ENCODE data around the gene TBX6. TPM values are rescaled to one million over a fixed set of nuclear protein-coding genes. Genes with fewer than 3 reads are reported as not detected.

TBX6 gene
- total RNA-seq, 1 experiment from 2014 or later: 1.4 TPM

DNA sequence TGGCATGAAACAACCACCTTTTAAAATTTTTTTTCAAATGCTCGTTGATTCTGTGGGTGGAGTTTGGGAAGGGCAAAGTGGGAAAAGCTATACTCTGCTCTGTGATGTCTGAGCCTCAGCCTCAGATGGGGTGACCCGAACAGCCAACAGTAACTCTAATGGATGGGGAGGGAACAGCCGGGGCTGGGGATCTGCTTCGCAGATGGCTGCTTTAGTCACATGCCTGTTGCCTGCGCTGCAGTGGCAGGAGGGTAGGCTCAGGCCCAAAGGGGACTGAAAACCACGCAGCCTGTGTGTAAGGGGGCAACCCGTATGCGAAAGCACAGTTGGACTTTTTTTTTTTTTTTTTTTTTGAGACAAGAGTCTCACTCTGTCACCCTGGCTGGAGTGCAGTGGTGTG is 46.2 kb upstream of the TBX6 start:
- Histone ChIP-seq H3K4me3 (replicated peaks in 1 of 2; ENCODE audit: low read depth in 1 of 2, low read length in 2 of 2) (no peak overlapping the region), H3K79me2 (ENCODE audit: insufficient read depth, low read length) (no peaks in the 10 kb centered on the region), H3K9ac (ENCODE audit: low read length) (no peak overlapping the region), H3K4me2 (ENCODE audit: low read length) (no peak overlapping the region), H3K36me3 (ENCODE audit: control insufficient read depth in 1 of 2, insufficient read depth in 2 of 2, low read length in 2 of 2) (no peaks in the 10 kb centered on the region), H3K4me1 (ENCODE audit: control insufficient read depth in 1 of 2, insufficient read depth in 2 of 2, low read length in 2 of 2) (no peaks in the 10 kb centered on the region), H4K20me1 (ENCODE audit: insufficient read depth) (no peaks in the 10 kb centered on the region), H3K9me2 (ENCODE audit: insufficient read depth) (no peaks in the 10 kb centered on the region), H3K27me3 (ENCODE audit: insufficient read depth, low read length) (no peaks in the 10 kb centered on the region), H3K9me3 (ENCODE audit: control insufficient read depth in 1 of 2, insufficient read depth in 1 of 2, low read depth in 1 of 2, low read length in 2 of 2) (no peaks in the 10 kb centered on the region), H2AFZ (ENCODE audit: low read depth, low read length, poor library complexity, severe bottlenecking) (no peak overlapping the region), H3K27ac (ENCODE audit: low read depth, low read length) (no peak overlapping the region)
- intact Hi-C loops (cut with micrococcal nuclease): no loop called here
- ChIA-PET CTCF (no interaction called here), POLR2A (no interaction called here), RAD21 (ENCODE audit: low non-redundant PET in 1 of 2, low total read pairs in 2 of 2, uncharacterized antibody in 2 of 2, unreplicated experiment in 2 of 2) (no interaction called here)
- no peak for ATAC-seq
- no peak for DNase-seq (ENCODE audit: low read depth, low spot score)
- TF ChIP-seq EZH2phosphoT487 (IDR thresholded peaks at IDR 0.05; ENCODE audit: borderline replicate concordance) (no peak), POLR2AphosphoS5 (IDR thresholded peaks at IDR 0.05; ENCODE audit: low read depth, low read length) (no peak), EZH2 (IDR thresholded peaks at IDR 0.05) (no peak), EGR1 (IDR thresholded peaks at IDR 0.05; ENCODE audit: low read depth) (no peak), CBX3 (IDR thresholded peaks at IDR 0.05; ENCODE audit: low read depth) (no peak), ELF1 (IDR thresholded peaks at IDR 0.05; ENCODE audit: borderline replicate concordance, low read depth) (no peak), ZNF274 (IDR thresholded peaks at IDR 0.05; ENCODE audit: low read depth, low read length) (no peak), ZFX (IDR thresholded peaks at IDR 0.05) (no peak), SP1 (IDR thresholded peaks at IDR 0.05; ENCODE audit: low read depth) (no peak), POLR2A (IDR thresholded peaks at IDR 0.05; ENCODE audit: borderline replicate concordance, extremely low read depth, insufficient read depth, insufficient read length) (no peak), SRF (IDR thresholded peaks at IDR 0.05; ENCODE audit: low read depth) (no peak), TCF7L2 (IDR thresholded peaks at IDR 0.05; ENCODE audit: borderline replicate concordance, extremely low read depth, insufficient read depth, insufficient read length) (no peak), YY1 (IDR thresholded peaks at IDR 0.05; ENCODE audit: extremely low read depth, insufficient replicate concordance, low read depth, low read length) (no peak)
- TF ChIP-seq, protein P1, sequence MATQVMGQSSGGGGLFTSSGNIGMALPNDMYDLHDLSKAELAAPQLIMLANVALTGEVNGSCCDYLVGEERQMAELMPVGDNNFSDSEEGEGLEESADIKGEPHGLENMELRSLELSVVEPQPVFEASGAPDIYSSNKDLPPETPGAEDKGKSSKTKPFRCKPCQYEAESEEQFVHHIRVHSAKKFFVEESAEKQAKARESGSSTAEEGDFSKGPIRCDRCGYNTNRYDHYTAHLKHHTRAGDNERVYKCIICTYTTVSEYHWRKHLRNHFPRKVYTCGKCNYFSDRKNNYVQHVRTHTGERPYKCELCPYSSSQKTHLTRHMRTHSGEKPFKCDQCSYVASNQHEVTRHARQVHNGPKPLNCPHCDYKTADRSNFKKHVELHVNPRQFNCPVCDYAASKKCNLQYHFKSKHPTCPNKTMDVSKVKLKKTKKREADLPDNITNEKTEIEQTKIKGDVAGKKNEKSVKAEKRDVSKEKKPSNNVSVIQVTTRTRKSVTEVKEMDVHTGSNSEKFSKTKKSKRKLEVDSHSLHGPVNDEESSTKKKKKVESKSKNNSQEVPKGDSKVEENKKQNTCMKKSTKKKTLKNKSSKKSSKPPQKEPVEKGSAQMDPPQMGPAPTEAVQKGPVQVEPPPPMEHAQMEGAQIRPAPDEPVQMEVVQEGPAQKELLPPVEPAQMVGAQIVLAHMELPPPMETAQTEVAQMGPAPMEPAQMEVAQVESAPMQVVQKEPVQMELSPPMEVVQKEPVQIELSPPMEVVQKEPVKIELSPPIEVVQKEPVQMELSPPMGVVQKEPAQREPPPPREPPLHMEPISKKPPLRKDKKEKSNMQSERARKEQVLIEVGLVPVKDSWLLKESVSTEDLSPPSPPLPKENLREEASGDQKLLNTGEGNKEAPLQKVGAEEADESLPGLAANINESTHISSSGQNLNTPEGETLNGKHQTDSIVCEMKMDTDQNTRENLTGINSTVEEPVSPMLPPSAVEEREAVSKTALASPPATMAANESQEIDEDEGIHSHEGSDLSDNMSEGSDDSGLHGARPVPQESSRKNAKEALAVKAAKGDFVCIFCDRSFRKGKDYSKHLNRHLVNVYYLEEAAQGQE (IDR thresholded peaks at IDR 0.05; ENCODE audit: low read depth): no peak
- TF ChIP-seq, protein P2, sequence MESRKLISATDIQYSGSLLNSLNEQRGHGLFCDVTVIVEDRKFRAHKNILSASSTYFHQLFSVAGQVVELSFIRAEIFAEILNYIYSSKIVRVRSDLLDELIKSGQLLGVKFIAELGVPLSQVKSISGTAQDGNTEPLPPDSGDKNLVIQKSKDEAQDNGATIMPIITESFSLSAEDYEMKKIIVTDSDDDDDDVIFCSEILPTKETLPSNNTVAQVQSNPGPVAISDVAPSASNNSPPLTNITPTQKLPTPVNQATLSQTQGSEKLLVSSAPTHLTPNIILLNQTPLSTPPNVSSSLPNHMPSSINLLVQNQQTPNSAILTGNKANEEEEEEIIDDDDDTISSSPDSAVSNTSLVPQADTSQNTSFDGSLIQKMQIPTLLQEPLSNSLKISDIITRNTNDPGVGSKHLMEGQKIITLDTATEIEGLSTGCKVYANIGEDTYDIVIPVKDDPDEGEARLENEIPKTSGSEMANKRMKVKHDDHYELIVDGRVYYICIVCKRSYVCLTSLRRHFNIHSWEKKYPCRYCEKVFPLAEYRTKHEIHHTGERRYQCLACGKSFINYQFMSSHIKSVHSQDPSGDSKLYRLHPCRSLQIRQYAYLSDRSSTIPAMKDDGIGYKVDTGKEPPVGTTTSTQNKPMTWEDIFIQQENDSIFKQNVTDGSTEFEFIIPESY (IDR thresholded peaks at IDR 0.05; ENCODE audit: extremely low read depth, insufficient replicate concordance, low read length): no peak
- TF ChIP-seq, protein P3, sequence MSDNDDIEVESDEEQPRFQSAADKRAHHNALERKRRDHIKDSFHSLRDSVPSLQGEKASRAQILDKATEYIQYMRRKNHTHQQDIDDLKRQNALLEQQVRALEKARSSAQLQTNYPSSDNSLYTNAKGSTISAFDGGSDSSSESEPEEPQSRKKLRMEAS (IDR thresholded peaks at IDR 0.05): no peak
- BruUV-seq (replicated peaks): no TSS peak

Data from HCT116 (cell line).